ENCODE measurements around the gene FYN.
A peak's percentile ranks its signal among the peaks of the same experiment; 100 is the strongest.

The FYN gene

DNA sequence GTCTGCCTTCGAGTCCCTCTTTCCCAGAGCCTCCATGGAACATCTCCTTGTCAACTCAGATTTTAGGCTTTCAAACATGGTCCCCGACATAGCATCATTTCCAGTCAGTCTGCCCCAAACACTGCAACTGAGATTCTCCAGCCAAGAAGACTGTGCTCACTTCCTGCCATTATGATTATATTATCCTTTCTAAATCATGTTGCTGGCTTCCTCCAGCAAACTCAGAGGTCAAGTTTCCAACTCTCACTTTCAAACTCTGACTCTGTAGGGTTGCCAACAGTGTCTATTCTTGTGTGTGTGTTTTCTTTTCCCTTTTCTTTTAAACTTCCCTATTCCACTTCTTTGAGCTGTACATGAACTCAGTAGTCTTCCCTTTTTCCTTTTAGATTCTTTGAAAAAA is 206.4 kb downstream of the FYN start:
- peaks cover 31 to 55% of the 10 kb centered on the region in 2 donors for H3K4me1 ChIP-seq (ENCODE audit: control insufficient read depth in 1 of 2, insufficient read depth in 2 of 2, low read length in 2 of 2)
- peaks cover 1 to 17% of the 10 kb centered on the region in 2 donors for H3K36me3 ChIP-seq (ENCODE audit: control insufficient read depth in 1 of 2, insufficient read depth in 2 of 2, low read length in 2 of 2)
- H3K27ac ChIP-seq (ENCODE audit: low read length) = peak overlapping the region; percentile 29
- no peak overlapping the region for H3K4me3 ChIP-seq (ENCODE audit: low read depth in 1 of 2, low read length in 2 of 2)
- H3K27me3 ChIP-seq (ENCODE audit: low read depth, low read length) = no peaks in the 10 kb centered on the region
- no peaks in the 10 kb centered on the region for H3K9me3 ChIP-seq (ENCODE audit: control insufficient read depth in 1 of 2, low read length in 2 of 2)

- Histone ChIP-seq H3K4me1 (ENCODE audit: control insufficient read depth in 1 of 2, insufficient read depth in 2 of 2, low read length in 2 of 2) (peaks cover 31 to 65% of the 10 kb centered on the region in 2 donors), H3K27ac (ENCODE audit: low read length) (peak overlapping the region; percentile 78), H3K4me3 (ENCODE audit: low read depth in 1 of 2, low read length in 2 of 2) (no peak overlapping the region)
These were observed 208.7 kb downstream of the FYN start for GRCh38 chr6:111664565-111665030.

DNA sequence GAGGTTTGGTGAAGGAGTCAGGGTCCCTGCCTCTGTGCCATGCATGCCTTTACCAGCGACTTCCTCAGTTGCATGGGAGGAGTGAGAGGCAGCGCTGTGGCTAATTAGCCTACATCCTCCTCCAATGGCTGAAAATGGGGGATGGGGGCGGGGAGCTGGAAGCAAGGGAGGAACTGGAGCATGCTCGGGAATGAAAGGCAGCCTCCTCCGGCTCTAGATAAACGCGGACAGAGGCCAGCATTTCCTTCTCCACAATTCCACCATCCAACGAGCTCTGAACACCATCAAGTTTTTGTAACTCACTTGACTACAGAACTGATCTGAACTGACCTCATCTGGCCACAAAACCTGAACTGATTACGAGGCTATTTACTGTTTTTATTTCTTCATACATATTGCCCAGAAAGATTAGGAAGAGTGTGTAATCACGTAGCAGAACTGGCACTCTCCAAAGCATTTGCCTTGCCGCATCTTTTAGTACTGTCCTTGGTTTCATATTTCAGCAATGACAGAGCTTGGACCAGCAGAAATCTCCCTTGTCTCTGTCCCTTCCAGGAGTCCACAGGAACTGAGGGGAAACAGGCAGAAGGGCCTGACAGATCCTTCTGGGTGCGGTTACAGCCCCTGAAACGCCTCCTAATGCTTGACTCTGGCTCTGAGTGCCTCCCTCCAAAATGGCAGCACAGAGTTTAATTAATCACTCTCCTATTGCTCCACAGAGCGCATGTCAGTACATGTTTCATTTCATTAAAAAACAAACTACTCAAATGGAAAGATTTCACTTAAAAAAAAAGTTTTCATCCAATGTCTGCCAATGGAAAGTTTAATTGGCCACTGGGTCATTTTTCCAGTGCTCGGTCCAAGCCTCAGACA is 209.3 kb downstream of the FYN start:
- peaks cover 31 to 65% of the 10 kb centered on the region in 2 donors for H3K4me1 ChIP-seq (ENCODE audit: control insufficient read depth in 1 of 2, insufficient read depth in 2 of 2, low read length in 2 of 2)
- H3K9me3 ChIP-seq (ENCODE audit: control insufficient read depth in 1 of 2, low read length in 2 of 2) = no peaks in the 10 kb centered on the region
- peaks cover 0 to 5% of the 10 kb centered on the region in 2 donors for H3K36me3 ChIP-seq (ENCODE audit: control insufficient read depth in 1 of 2, insufficient read depth in 2 of 2, low read length in 2 of 2)
- H3K27ac ChIP-seq (ENCODE audit: low read length) = peak overlapping the region; percentile 78
- H3K27me3 ChIP-seq (ENCODE audit: low read depth, low read length) = no peaks in the 10 kb centered on the region
- no peak overlapping the region for H3K4me3 ChIP-seq (ENCODE audit: low read depth in 1 of 2, low read length in 2 of 2)

More at GRCh38 chr6:111664565-111665030, 208.7 kb downstream of the FYN start:
- no peaks in the 10 kb centered on the region for H3K9me3 ChIP-seq (ENCODE audit: control insufficient read depth in 1 of 2, low read length in 2 of 2)
- H3K36me3 ChIP-seq (ENCODE audit: control insufficient read depth in 1 of 2, insufficient read depth in 2 of 2, low read length in 2 of 2) = peaks cover 0 to 5% of the 10 kb centered on the region in 2 donors
- no peaks in the 10 kb centered on the region for H3K27me3 ChIP-seq (ENCODE audit: low read depth, low read length)

DNA sequence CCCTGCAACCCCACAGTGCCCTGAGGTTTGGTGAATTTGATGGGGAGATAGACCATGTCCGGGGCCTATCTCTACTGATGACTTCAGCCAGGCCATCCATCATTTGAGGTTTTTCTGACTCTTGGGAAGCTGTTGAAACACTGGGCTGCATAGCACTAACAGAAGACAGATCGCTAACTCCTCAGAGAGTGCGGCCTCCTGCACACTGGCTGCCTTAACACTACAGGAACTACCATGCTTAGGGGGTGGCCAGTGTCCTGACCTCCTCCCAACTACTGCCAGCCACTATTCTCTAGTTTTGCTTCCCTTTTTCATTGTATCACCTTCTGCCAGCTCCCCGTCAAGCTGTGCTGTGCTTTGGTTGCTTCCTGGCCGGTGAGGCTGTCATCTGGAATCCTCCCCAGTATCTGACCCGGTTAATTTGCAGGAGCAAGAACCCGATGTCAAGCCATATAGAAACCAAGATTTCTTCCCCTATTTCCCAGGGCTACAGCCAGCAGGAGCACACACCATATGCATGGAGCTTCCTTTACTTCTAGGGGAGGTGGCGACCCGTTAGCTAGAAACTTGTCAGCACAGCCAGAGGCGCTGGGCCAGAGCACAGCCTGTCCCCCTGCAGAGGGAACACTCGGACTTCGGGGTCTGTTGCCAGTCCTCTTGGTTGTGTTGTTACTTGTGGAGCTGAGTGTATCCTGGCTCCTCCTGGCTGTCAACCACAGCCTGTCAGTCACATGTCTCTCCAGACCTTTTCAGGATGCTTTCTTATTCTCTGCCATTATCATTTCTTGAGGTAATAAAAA is 210.3 kb downstream of the FYN start:
- H3K9me3 ChIP-seq (ENCODE audit: control insufficient read depth in 1 of 2, low read length in 2 of 2) = no peaks in the 10 kb centered on the region
- peaks cover 35 to 63% of the 10 kb centered on the region in 2 donors for H3K4me1 ChIP-seq (ENCODE audit: control insufficient read depth in 1 of 2, insufficient read depth in 2 of 2, low read length in 2 of 2)
- no peaks in the 10 kb centered on the region for H3K27me3 ChIP-seq (ENCODE audit: low read depth, low read length)
- H3K36me3 ChIP-seq (ENCODE audit: control insufficient read depth in 1 of 2, insufficient read depth in 2 of 2, low read length in 2 of 2) = peaks cover 0 to 5% of the 10 kb centered on the region in 2 donors
- peak overlapping the region; percentile 22 for H3K27ac ChIP-seq (ENCODE audit: low read length)
- H3K4me3 ChIP-seq (ENCODE audit: low read depth in 1 of 2, low read length in 2 of 2) = no peak overlapping the region

DNA sequence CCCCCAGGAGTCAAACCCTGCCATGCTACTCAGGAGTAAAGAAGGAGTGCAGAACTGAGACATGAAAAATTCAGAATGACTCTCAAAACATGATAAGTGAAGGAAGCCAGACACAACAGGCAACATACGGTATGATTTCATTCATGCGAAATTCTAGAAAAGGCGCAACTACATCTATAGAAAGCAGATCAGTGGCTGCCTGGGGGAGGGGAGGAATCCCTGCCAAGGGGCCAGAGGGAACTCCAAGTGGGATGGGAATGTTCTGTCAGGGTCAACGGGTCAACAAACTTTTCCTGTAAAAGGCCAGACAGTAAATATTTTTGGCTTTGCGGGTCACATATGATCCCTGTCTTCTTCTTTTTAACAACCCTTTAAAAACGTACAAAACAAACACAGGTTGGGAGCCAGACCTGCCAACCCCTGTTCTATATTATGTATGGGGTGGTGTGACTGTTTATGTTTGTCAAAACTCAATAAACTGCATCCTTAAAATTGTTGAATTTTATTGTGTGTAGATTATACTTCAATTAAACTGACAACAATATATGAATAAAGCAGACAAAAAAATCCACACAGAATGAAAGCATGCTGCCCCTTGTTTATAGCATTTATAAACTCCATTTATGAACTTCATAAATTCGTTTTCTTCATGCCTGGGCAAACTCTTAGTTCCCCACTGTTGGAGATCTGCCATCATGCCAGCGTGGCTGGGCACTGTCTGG is 211.0 kb downstream of the FYN start:
- Histone ChIP-seq H3K9me3 (ENCODE audit: control insufficient read depth in 1 of 2, low read length in 2 of 2) (no peaks in the 10 kb centered on the region), H3K4me3 (ENCODE audit: low read depth in 1 of 2, low read length in 2 of 2) (peak overlapping the region in 1 of 2 donors; percentile 22), H3K4me1 (ENCODE audit: control insufficient read depth in 1 of 2, insufficient read depth in 2 of 2, low read length in 2 of 2) (peaks cover 29 to 55% of the 10 kb centered on the region in 2 donors), H3K27me3 (ENCODE audit: low read depth, low read length) (no peaks in the 10 kb centered on the region), H3K27ac (ENCODE audit: low read length) (no peak overlapping the region), H3K36me3 (ENCODE audit: control insufficient read depth in 1 of 2, insufficient read depth in 2 of 2, low read length in 2 of 2) (peaks cover 0 to 5% of the 10 kb centered on the region in 2 donors)

DNA sequence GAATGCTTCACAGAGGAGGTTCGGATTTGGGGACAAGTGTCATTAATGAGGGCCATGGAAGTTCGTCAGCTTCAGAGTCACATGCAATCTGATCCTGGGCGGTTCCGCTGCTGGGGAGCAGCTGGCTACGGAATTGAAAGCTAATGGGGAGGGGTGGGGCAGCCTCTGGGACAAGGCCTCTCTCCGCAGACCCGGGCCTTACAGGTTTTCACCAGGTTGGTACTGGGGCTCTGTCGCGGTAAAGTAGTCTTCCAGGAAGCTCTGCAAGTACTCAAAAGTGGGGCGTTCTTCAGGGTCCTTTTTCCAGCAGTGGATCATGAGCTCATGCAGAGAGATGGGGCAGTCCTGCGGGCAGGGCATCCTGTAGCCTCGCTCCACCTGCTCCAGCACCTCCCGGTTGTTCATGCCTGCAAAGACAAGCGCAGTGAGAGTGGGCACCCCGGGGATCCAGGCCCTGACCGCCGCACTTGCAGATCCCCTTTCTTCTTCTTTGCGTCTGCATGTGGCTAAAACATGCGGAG is 211.7 kb downstream of the FYN start:
- H3K4me3 ChIP-seq (ENCODE audit: low read depth in 1 of 2, low read length in 2 of 2) = peak overlapping the region in 1 of 2 donors; percentile 22
- peaks cover 29 to 49% of the 10 kb centered on the region in 2 donors for H3K4me1 ChIP-seq (ENCODE audit: control insufficient read depth in 1 of 2, insufficient read depth in 2 of 2, low read length in 2 of 2)
- peaks cover 0 to 5% of the 10 kb centered on the region in 2 donors for H3K36me3 ChIP-seq (ENCODE audit: control insufficient read depth in 1 of 2, insufficient read depth in 2 of 2, low read length in 2 of 2)
- no peak overlapping the region for H3K27ac ChIP-seq (ENCODE audit: low read length)
- no peaks in the 10 kb centered on the region for H3K9me3 ChIP-seq (ENCODE audit: control insufficient read depth in 1 of 2, low read length in 2 of 2)
- no peaks in the 10 kb centered on the region for H3K27me3 ChIP-seq (ENCODE audit: low read depth, low read length)

- Histone ChIP-seq H3K4me1 (ENCODE audit: control insufficient read depth in 1 of 2, insufficient read depth in 2 of 2, low read length in 2 of 2) (peaks cover 25 to 47% of the 10 kb centered on the region in 2 donors), H3K9me3 (ENCODE audit: control insufficient read depth in 1 of 2, low read length in 2 of 2) (no peaks in the 10 kb centered on the region), H3K27me3 (ENCODE audit: low read depth, low read length) (no peaks in the 10 kb centered on the region), H3K27ac (ENCODE audit: low read length) (no peak overlapping the region), H3K4me3 (ENCODE audit: low read depth in 1 of 2, low read length in 2 of 2) (no peak overlapping the region), H3K36me3 (ENCODE audit: control insufficient read depth in 1 of 2, insufficient read depth in 2 of 2, low read length in 2 of 2) (peaks cover 0 to 5% of the 10 kb centered on the region in 2 donors)
These were observed 212.7 kb downstream of the FYN start for GRCh38 chr6:111660531-111660930.

GRCh38 chr6:111658462-111659154 is 214.6 kb downstream of the FYN start:
- Histone ChIP-seq H3K9me3 (ENCODE audit: control insufficient read depth in 1 of 2, low read length in 2 of 2) (no peaks in the 10 kb centered on the region), H3K27ac (ENCODE audit: low read length) (no peak overlapping the region), H3K36me3 (ENCODE audit: control insufficient read depth in 1 of 2, insufficient read depth in 2 of 2, low read length in 2 of 2) (peaks cover 0 to 5% of the 10 kb centered on the region in 2 donors), H3K4me3 (ENCODE audit: low read depth in 1 of 2, low read length in 2 of 2) (no peak overlapping the region), H3K4me1 (ENCODE audit: control insufficient read depth in 1 of 2, insufficient read depth in 2 of 2, low read length in 2 of 2) (peaks cover 13 to 32% of the 10 kb centered on the region in 2 donors), H3K27me3 (ENCODE audit: low read depth, low read length) (no peaks in the 10 kb centered on the region)

- H3K4me1 ChIP-seq (ENCODE audit: control insufficient read depth in 1 of 2, insufficient read depth in 2 of 2, low read length in 2 of 2) = peaks cover 5 to 18% of the 10 kb centered on the region in 2 donors
- peaks cover 0 to 5% of the 10 kb centered on the region in 2 donors for H3K36me3 ChIP-seq (ENCODE audit: control insufficient read depth in 1 of 2, insufficient read depth in 2 of 2, low read length in 2 of 2)
- no peaks in the 10 kb centered on the region for H3K9me3 ChIP-seq (ENCODE audit: control insufficient read depth in 1 of 2, low read length in 2 of 2)
- H3K27me3 ChIP-seq (ENCODE audit: low read depth, low read length) = no peaks in the 10 kb centered on the region
- no peak overlapping the region for H3K4me3 ChIP-seq (ENCODE audit: low read depth in 1 of 2, low read length in 2 of 2)
- H3K27ac ChIP-seq (ENCODE audit: low read length) = no peak overlapping the region
These were observed 216.1 kb downstream of the FYN start for GRCh38 chr6:111657146-111657545.

- H3K9me3 ChIP-seq (ENCODE audit: control insufficient read depth in 1 of 2, low read length in 2 of 2) = no peaks in the 10 kb centered on the region
- peaks cover 5% of the 10 kb centered on the region in 2 donors for H3K4me1 ChIP-seq (ENCODE audit: control insufficient read depth in 1 of 2, insufficient read depth in 2 of 2, low read length in 2 of 2)
- H3K27ac ChIP-seq (ENCODE audit: low read length) = no peak overlapping the region
- no peaks in the 10 kb centered on the region for H3K36me3 ChIP-seq (ENCODE audit: control insufficient read depth in 1 of 2, insufficient read depth in 2 of 2, low read length in 2 of 2)
- H3K4me3 ChIP-seq (ENCODE audit: low read depth in 1 of 2, low read length in 2 of 2) = no peak overlapping the region
- no peaks in the 10 kb centered on the region for H3K27me3 ChIP-seq (ENCODE audit: low read depth, low read length)
These were observed 219.3 kb downstream of the FYN start for GRCh38 chr6:111653979-111654378.

Measured in muscle layer of duodenum (tissue), 2 donors.